Measurements from ENCODE around the gene POLR3GL. TPM values are rescaled to one million over a fixed set of nuclear protein-coding genes. Genes with fewer than 3 reads are reported as not detected.
"Not testable (repeated sequence)": the region's sequence is repeated elsewhere in the genome, so short reads cannot be mapped to it uniquely, and the experiment has no call there.

The POLR3GL gene
- total RNA-seq, 1 donor from 2014 or later: 12.2 TPM

DNA sequence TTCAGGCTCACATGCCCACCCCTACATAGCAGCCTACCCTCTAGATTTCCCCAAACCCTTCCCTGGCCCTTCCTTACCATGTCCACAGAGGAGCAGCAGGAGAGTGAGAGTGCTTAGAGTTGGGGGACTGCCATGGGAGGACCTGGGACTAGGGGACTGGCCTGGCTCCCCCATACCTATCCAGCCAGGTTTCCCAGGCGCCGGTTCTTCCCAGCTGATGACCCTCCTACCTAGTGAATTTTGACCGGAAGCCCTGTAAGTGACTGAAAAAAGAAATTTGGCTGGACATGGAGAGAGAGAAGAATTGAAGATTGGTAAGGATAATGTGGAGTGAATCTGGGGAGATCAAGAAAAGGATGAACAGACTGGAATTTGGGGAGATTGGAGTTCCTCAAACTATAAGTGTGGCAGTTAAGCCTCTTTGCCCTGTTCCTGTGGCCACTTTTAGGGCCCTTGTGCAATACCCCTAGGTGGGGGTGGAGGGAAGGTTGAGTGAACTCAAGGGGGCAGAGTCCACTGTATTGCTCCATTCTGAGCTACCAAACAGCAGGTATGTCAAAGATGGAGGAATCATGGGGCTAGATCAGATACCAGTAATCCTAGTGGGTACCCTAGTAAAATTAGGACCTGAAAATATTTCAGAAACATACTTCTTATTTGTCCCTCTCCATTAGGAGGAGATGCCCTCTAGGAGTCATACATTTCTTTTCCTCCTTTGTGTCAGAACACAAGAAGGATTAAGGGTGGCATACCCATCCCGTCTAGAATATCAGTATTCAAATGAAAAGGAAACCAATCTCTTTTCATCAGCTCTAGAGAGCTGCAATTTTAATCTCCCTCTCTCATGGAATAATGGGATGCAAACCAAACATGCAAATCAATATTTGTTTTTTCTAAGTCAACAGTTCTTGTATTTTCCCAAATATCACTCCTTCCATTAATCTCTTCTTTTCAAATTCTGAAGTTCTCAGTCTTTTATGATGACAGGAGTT, 55.9 kb downstream of the POLR3GL start:
- Histone ChIP-seq H3K27me3 (ENCODE audit: control insufficient read depth, insufficient read depth, low read length) (peaks cover 33% of the 10 kb centered on the region), H3K4me3 (ENCODE audit: low read depth, low read length) (no peak overlapping the region), H3K36me3 (ENCODE audit: control insufficient read depth, insufficient read depth, low read length) (no peaks in the 10 kb centered on the region)
- no peak for DNase-seq (ENCODE audit: low read depth)
- TF ChIP-seq CTCF (IDR thresholded peaks at IDR 0.05; ENCODE audit: insufficient read depth, low read length, poor library complexity, severe bottlenecking): no peak

DNA sequence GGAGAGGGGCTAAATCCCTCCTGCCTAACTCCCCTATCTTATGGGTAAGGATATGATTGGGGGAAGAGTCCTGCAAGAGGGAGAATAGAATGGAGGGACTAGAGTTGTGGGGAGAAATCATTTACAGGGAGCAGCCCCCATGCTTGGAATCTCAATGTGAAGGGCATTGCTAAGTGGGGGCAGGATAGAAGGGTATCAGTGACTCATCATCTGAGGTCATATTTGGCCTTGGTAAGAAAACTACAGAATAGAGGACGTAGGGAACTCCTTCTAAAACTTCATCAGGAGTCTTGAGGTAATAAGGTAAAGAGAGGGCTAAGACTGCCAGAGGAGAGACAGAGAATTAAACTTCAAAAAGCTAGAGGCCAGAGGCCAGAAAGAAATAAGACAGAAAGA, 56.6 kb downstream of the POLR3GL start:
- Histone ChIP-seq H3K4me3 (ENCODE audit: low read depth, low read length) (no peak overlapping the region), H3K27me3 (ENCODE audit: control insufficient read depth, insufficient read depth, low read length) (peaks cover 33% of the 10 kb centered on the region), H3K36me3 (ENCODE audit: control insufficient read depth, insufficient read depth, low read length) (no peaks in the 10 kb centered on the region)
- no peak for DNase-seq (ENCODE audit: low read depth)
- TF ChIP-seq CTCF (IDR thresholded peaks at IDR 0.05; ENCODE audit: insufficient read depth, low read length, poor library complexity, severe bottlenecking): no peak

- Histone ChIP-seq H3K36me3 (ENCODE audit: control insufficient read depth, insufficient read depth, low read length) (no peaks in the 10 kb centered on the region), H3K4me3 (ENCODE audit: low read depth, low read length) (no peak within 1 kb of the TSS), H3K27me3 (ENCODE audit: control insufficient read depth, insufficient read depth, low read length) (peaks cover 33% of the 10 kb centered on the region)
- TF ChIP-seq CTCF (IDR thresholded peaks at IDR 0.05; ENCODE audit: insufficient read depth, low read length, poor library complexity, severe bottlenecking): no peak
- DNase-seq (ENCODE audit: low read depth): no peak
Observed at GRCh38 chr1:146021622-146022402, 57.3 kb downstream of the POLR3GL start, which contains the start of gene HJV. HJV (minus strand) TSS chr1:146021735; CDS start chr1:146020231, 1,504 bp downstream.

DNA sequence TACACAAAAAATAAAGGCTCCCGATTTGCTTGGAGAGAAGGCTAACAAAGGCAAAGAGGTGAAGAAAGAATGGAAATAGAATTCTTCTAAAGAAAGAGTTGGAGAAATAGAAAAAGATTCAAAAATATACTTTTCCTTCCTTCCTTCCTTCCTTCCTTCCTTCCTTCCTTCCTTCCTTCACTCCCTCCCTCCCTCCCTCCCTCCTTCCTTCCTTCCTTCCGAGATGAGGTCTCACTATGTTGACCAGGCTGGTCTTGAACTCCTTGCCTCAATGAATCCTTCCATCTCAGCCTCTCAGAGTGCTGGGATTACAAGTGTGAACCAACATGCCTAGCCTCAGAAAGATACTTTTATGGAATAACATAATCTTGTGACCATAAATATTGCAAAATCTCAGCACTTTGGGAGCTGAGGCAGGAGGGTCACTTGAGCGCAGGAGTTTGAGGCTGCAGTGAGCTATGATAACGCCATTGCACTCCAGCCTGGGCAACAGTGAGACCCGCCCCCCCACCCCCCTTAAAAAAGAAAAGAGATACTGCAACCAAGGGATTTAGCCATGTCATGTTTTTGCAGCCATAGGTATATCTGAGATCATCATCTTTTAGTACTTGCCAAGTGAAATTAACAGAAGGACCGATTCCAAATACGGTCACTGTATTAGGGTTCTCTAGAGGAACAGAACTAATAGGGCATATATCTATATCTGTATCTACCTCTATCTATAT, 58.1 kb downstream of the POLR3GL start:
- no peak for TF ChIP-seq CTCF (IDR thresholded peaks at IDR 0.05; ENCODE audit: insufficient read depth, low read length, poor library complexity, severe bottlenecking)
- H3K4me3 ChIP-seq (ENCODE audit: low read depth, low read length): no peak overlapping the region
- H3K36me3 ChIP-seq (ENCODE audit: control insufficient read depth, insufficient read depth, low read length): no peaks in the 10 kb centered on the region
- DNase-seq (ENCODE audit: low read depth): no peak
- peaks cover 30% of the 10 kb centered on the region for H3K27me3 ChIP-seq (ENCODE audit: control insufficient read depth, insufficient read depth, low read length)

GRCh38 chr1:146025787-146026495, 61.5 kb downstream of the POLR3GL start:
- H3K4me3 ChIP-seq (ENCODE audit: low read depth, low read length); H3K27me3 ChIP-seq (ENCODE audit: control insufficient read depth, insufficient read depth, low read length): not testable (repeated sequence)

DNA sequence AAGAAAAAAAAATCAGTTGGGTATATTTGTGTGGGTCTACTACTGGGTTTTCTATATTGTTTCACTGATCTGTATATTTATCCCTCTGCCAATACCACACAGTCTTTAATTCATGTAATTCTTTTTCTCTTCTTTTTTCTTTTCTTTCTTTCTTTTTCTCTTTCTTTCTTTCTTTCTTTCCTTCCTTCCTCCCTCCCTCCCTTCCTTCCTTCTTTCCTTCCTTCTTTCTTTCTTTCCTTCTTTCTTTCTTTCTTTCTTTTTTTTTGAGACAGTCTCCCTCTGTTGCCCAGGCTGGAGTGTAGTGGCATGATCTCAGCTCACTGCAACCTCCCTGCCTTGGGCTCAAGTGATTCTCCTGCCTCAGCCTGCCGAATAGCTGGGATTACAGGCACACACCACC, 62.2 kb downstream of the POLR3GL start:
- H3K27me3 ChIP-seq (ENCODE audit: control insufficient read depth, insufficient read depth, low read length); H3K36me3 ChIP-seq (ENCODE audit: control insufficient read depth, insufficient read depth, low read length); DNase-seq (ENCODE audit: low read depth); H3K4me3 ChIP-seq (ENCODE audit: low read depth, low read length): not testable (repeated sequence)

More at GRCh38 chr1:146025787-146026495, 61.5 kb downstream of the POLR3GL start:
- not testable (repeated sequence) for DNase-seq (ENCODE audit: low read depth); H3K36me3 ChIP-seq (ENCODE audit: control insufficient read depth, insufficient read depth, low read length)
